ENCODE measurements around the gene SLC5A11.
"Not testable (repeated sequence)": the region's sequence is repeated elsewhere in the genome, so short reads cannot be mapped to it uniquely, and the experiment has no call there.

Gene SLC5A11

GRCh38 chr16:24890746-24891145 is 45.0 kb downstream of the SLC5A11 start:
- ChIA-PET CTCF (no interaction called here), POLR2A (no interaction called here)
- no peak for TF ChIP-seq LEF1 (IDR thresholded peaks at IDR 0.05; ENCODE audit: borderline replicate concordance)
- no peak for TF ChIP-seq FOXA1 (IDR thresholded peaks at IDR 0.05)
- no peak for TF ChIP-seq L3MBTL2 (conservative IDR thresholded peaks at IDR 0.05)
- no peak for TF ChIP-seq CTBP1 (IDR thresholded peaks at IDR 0.05; ENCODE audit: borderline replicate concordance)
- TF ChIP-seq SUZ12 (IDR thresholded peaks at IDR 0.05) = no peak
- no peak for TF ChIP-seq HDGF (IDR thresholded peaks at IDR 0.05; ENCODE audit: borderline replicate concordance)
- no peak for TF ChIP-seq ARNT (IDR thresholded peaks at IDR 0.05)
- no peak for TF ChIP-seq TARDBP (IDR thresholded peaks at IDR 0.05)
- no peak for TF ChIP-seq ZNF384 (IDR thresholded peaks at IDR 0.05)
- TF ChIP-seq ELF4 (IDR thresholded peaks at IDR 0.05) = no peak
- no peak for TF ChIP-seq SP1 (IDR thresholded peaks at IDR 0.05)
- no peak for TF ChIP-seq PKNOX1 (IDR thresholded peaks at IDR 0.05)
- no peak for TF ChIP-seq FOXK2 (IDR thresholded peaks at IDR 0.05)
- TF ChIP-seq FOXM1 (IDR thresholded peaks at IDR 0.05; ENCODE audit: borderline replicate concordance) = no peak
- no peak for TF ChIP-seq NFRKB (IDR thresholded peaks at IDR 0.05)
- no peak for TF ChIP-seq BHLHE40 (IDR thresholded peaks at IDR 0.05; ENCODE audit: borderline replicate concordance)

GRCh38 chr16:24896439-24896838 is 50.7 kb downstream of the SLC5A11 start:
- ChIA-PET CTCF (interaction anchor here (1.0 kb wide), 1 partner anchor 10 kb away, joined by 5 read pairs; no protein-coding TSS in a partner anchor), POLR2A (no interaction called here)
- no peak for DNase-seq (ENCODE audit: extremely low spot score)
- no peak for TF ChIP-seq SP1 (IDR thresholded peaks at IDR 0.05)

More at GRCh38 chr16:24890746-24891145, 45.0 kb downstream of the SLC5A11 start:
- no peak for DNase-seq (ENCODE audit: extremely low spot score)

GRCh38 chr16:24897522-24897921 is 51.8 kb downstream of the SLC5A11 start:
- DNase-seq (ENCODE audit: extremely low spot score); POLR2A ChIA-PET; CTCF ChIA-PET: not testable (repeated sequence)

GRCh38 chr16:24900230-24900629 is 54.5 kb downstream of the SLC5A11 start:
- CTCF ChIA-PET = no interaction called here
- TF ChIP-seq ARNT (IDR thresholded peaks at IDR 0.05) (no peak), CTBP1 (IDR thresholded peaks at IDR 0.05; ENCODE audit: borderline replicate concordance) (no peak), FOXK2 (IDR thresholded peaks at IDR 0.05) (no peak), HDGF (IDR thresholded peaks at IDR 0.05; ENCODE audit: borderline replicate concordance) (no peak), LEF1 (IDR thresholded peaks at IDR 0.05; ENCODE audit: borderline replicate concordance) (no peak)
- POLR2A ChIA-PET = no interaction called here
- DNase-seq (ENCODE audit: extremely low spot score) = no peak

GRCh38 chr16:24906199-24906808 is 60.5 kb downstream of the SLC5A11 start:
- no peak for DNase-seq (ENCODE audit: extremely low spot score)
- POLR2A ChIA-PET = no interaction called here
- peak; percentile 96 for TF ChIP-seq ZNF384 (IDR thresholded peaks at IDR 0.05)
- no peak for TF ChIP-seq HDGF (IDR thresholded peaks at IDR 0.05; ENCODE audit: borderline replicate concordance)
- CTCF ChIA-PET = interaction anchor here (0.6 to 1.7 kb wide), 9 partner anchors 9 to 370 kb away, joined by 3 to 7 read pairs (median 4); no protein-coding TSS in a partner anchor

GRCh38 chr16:24906901-24907300 is 61.1 kb downstream of the SLC5A11 start:
- CTCF ChIA-PET = interaction anchor here (0.6 to 1.7 kb wide), 4 partner anchors 9 to 319 kb away, joined by 3 to 7 read pairs (median 6); no protein-coding TSS in a partner anchor
- no peak for DNase-seq (ENCODE audit: extremely low spot score)
- TF ChIP-seq TARDBP (IDR thresholded peaks at IDR 0.05) = no peak
- TF ChIP-seq SUZ12 (IDR thresholded peaks at IDR 0.05) = no peak
- no peak for TF ChIP-seq CTBP1 (IDR thresholded peaks at IDR 0.05; ENCODE audit: borderline replicate concordance)
- TF ChIP-seq FOXM1 (IDR thresholded peaks at IDR 0.05; ENCODE audit: borderline replicate concordance) = no peak
- no peak for TF ChIP-seq L3MBTL2 (conservative IDR thresholded peaks at IDR 0.05)
- no peak for TF ChIP-seq PKNOX1 (IDR thresholded peaks at IDR 0.05)
- no peak for TF ChIP-seq ZNF384 (IDR thresholded peaks at IDR 0.05)
- TF ChIP-seq BHLHE40 (IDR thresholded peaks at IDR 0.05; ENCODE audit: borderline replicate concordance) = no peak
- no peak for TF ChIP-seq NFRKB (IDR thresholded peaks at IDR 0.05)
- TF ChIP-seq FOXA1 (IDR thresholded peaks at IDR 0.05) = no peak
- no peak for TF ChIP-seq FOXK2 (IDR thresholded peaks at IDR 0.05)
- no peak for TF ChIP-seq ARNT (IDR thresholded peaks at IDR 0.05)
- POLR2A ChIA-PET = no interaction called here

GRCh38 chr16:24908716-24909115 is 63.0 kb downstream of the SLC5A11 start:
- no peak for DNase-seq (ENCODE audit: extremely low spot score)
- POLR2A ChIA-PET = no interaction called here
- TF ChIP-seq FOXA1 (IDR thresholded peaks at IDR 0.05) = no peak
- TF ChIP-seq ELF4 (IDR thresholded peaks at IDR 0.05) = no peak
- TF ChIP-seq BHLHE40 (IDR thresholded peaks at IDR 0.05; ENCODE audit: borderline replicate concordance) = no peak
- TF ChIP-seq SUZ12 (IDR thresholded peaks at IDR 0.05) = no peak
- TF ChIP-seq ARNT (IDR thresholded peaks at IDR 0.05) = no peak
- no peak for TF ChIP-seq CTBP1 (IDR thresholded peaks at IDR 0.05; ENCODE audit: borderline replicate concordance)
- TF ChIP-seq ZNF384 (IDR thresholded peaks at IDR 0.05) = no peak
- no peak for TF ChIP-seq FOXM1 (IDR thresholded peaks at IDR 0.05; ENCODE audit: borderline replicate concordance)
- no peak for TF ChIP-seq LEF1 (IDR thresholded peaks at IDR 0.05; ENCODE audit: borderline replicate concordance)
- TF ChIP-seq L3MBTL2 (conservative IDR thresholded peaks at IDR 0.05) = no peak
- TF ChIP-seq FOXK2 (IDR thresholded peaks at IDR 0.05) = no peak
- no peak for TF ChIP-seq PKNOX1 (IDR thresholded peaks at IDR 0.05)
- TF ChIP-seq HDGF (IDR thresholded peaks at IDR 0.05; ENCODE audit: borderline replicate concordance) = no peak
- CTCF ChIA-PET = interaction anchor here (0.6 kb wide), 2 partner anchors 91 to 125 kb away, joined by 3 read pairs; no protein-coding TSS in a partner anchor
